Measurements from ENCODE around the gene MAP7D3.
"Not testable (repeated sequence)": the region's sequence is repeated elsewhere in the genome, so short reads cannot be mapped to it uniquely, and the experiment has no call there.

The MAP7D3 gene

GRCh38 chrX:136251041-136251991, at the start of gene MAP7D3:
TSS of gene MAP7D3 (minus strand) at chrX:136251400. CDS start at chrX:136251358, 42 bp downstream.
- DNase-seq: peak; percentile 78

- not testable (repeated sequence) for DNase-seq
These were observed 49.5 kb upstream of the MAP7D3 start, which contains the start of gene ADGRG4 for GRCh38 chrX:136300721-136301120. TSS of gene ADGRG4 (plus strand) at chrX:136300963. CDS start at chrX:136308778, 7,815 bp downstream.

- no peak for DNase-seq
These were observed 44.2 kb upstream of the MAP7D3 start for GRCh38 chrX:136295380-136295779.

GRCh38 chrX:136292656-136293055, 41.5 kb upstream of the MAP7D3 start:
- no peak for DNase-seq

GRCh38 chrX:136291824-136292223, 40.6 kb upstream of the MAP7D3 start:
- DNase-seq: no peak

- not testable (repeated sequence) for DNase-seq
These were observed 35.2 kb upstream of the MAP7D3 start for GRCh38 chrX:136286375-136286774.

- DNase-seq: no peak
These were observed 24.4 kb upstream of the MAP7D3 start for GRCh38 chrX:136275553-136275952.

- no peak for DNase-seq
These were observed 22.8 kb upstream of the MAP7D3 start for GRCh38 chrX:136273986-136274385.

- no peak for DNase-seq
These were observed 21.1 kb upstream of the MAP7D3 start for GRCh38 chrX:136272325-136272724.

- DNase-seq: no peak
These were observed 20.1 kb upstream of the MAP7D3 start for GRCh38 chrX:136271300-136271699.

- no peak for DNase-seq
These were observed 18.7 kb upstream of the MAP7D3 start for GRCh38 chrX:136269921-136270320.

GRCh38 chrX:136268051-136269048, 17.1 kb upstream of the MAP7D3 start:
- DNase-seq: peak; percentile 40

GRCh38 chrX:136266828-136267227, 15.6 kb upstream of the MAP7D3 start:
- no peak for DNase-seq

GRCh38 chrX:136262812-136263315, 11.7 kb upstream of the MAP7D3 start:
- DNase-seq: no peak

GRCh38 chrX:136262243-136262642, 11.0 kb upstream of the MAP7D3 start:
- DNase-seq: no peak

GRCh38 chrX:136261321-136261720, 10.1 kb upstream of the MAP7D3 start:
- no peak for DNase-seq

GRCh38 chrX:136260776-136261175, 9.6 kb upstream of the MAP7D3 start:
- DNase-seq: no peak

GRCh38 chrX:136259543-136259942, 8.3 kb upstream of the MAP7D3 start:
- no peak for DNase-seq

- DNase-seq: no peak
These were observed 7.8 kb upstream of the MAP7D3 start for GRCh38 chrX:136258951-136259350.

GRCh38 chrX:136256026-136256425, 4.8 kb upstream of the MAP7D3 start:
- DNase-seq: no peak

- DNase-seq: no peak
These were observed 4.3 kb upstream of the MAP7D3 start for GRCh38 chrX:136255541-136255940.

GRCh38 chrX:136250191-136251040, 784 bp downstream of the MAP7D3 start:
- peak; percentile 17 for DNase-seq

All from RPMI8226 (cell line).